HepG2 (cell line): ENCODE results near the gene PERCC1. TPM values are rescaled to one million over a fixed set of nuclear protein-coding genes. Genes with fewer than 3 reads are reported as not detected.

Experiments
- ADNP ChIP-seq: sonication (generic); formaldehyde crosslinking; IDR thresholded peaks from 2 replicates; pipeline ENCODE4 v1.4.0; 2020; ENCODE audit warnings: missing genetic modification reagents
- ATF1 ChIP-seq: IDR thresholded peaks from 2 replicates; pipeline ENCODE4 v1.6.1; 2016; ENCODE audit warnings: mild to moderate bottlenecking, control low read depth
- BCL6 ChIP-seq: IDR thresholded peaks from 2 replicates; pipeline ENCODE4 v1.6.1; 2016; ENCODE audit warnings: missing genetic modification reagents, missing compliant biosample characterization
- CBFB ChIP-seq: sonication (generic); formaldehyde crosslinking; IDR thresholded peaks from 2 replicates; pipeline ENCODE4 v1.4.0; 2020; ENCODE audit warnings: missing genetic modification reagents
- ESRRA ChIP-seq: sonication (generic); formaldehyde crosslinking; IDR thresholded peaks from 2 replicates; pipeline ENCODE4 v1.5.1; 2020; ENCODE audit warnings: mild to moderate bottlenecking, low read depth, missing genetic modification reagents
- GRHL1 ChIP-seq: sonication (generic); formaldehyde crosslinking; conservative IDR thresholded peaks from 2 replicates; pipeline ENCODE4 v1.8.0; 2022; ENCODE audit warnings: missing genetic modification reagents
- HNRNPUL1 ChIP-seq: fragments of 200-400 bp; formaldehyde crosslinking; IDR thresholded peaks from 2 replicates; pipeline ENCODE4 v1.6.1; 2017; ENCODE audit warnings: low read depth, mild to moderate bottlenecking, low read length, moderate library complexity
- MXI1 ChIP-seq: IDR thresholded peaks from 3 replicates; pipeline ENCODE4 v1.6.1; 2012; ENCODE audit warnings: low read depth, low read length, inconsistent platforms, borderline replicate concordance
- NFE2L2 ChIP-seq: fragments of 150-350 bp; IDR thresholded peaks from 2 replicates; pipeline ENCODE4 v1.6.1; 2014; ENCODE audit warnings: low read length
- POLR2AphosphoS2 ChIP-seq: IDR thresholded peaks from 2 replicates; pipeline ENCODE4 v1.6.1; 2011; ENCODE audit warnings: low read depth, low read length, improper control_type of control experiment
- RARG ChIP-seq: sonication (generic); formaldehyde crosslinking; IDR thresholded peaks from 2 replicates; pipeline ENCODE4 v1.4.0; 2020; ENCODE audit warnings: low read depth, mild to moderate bottlenecking, missing genetic modification reagents
- TRIM22 ChIP-seq: fragments of 450-650 bp; IDR thresholded peaks from 2 replicates; pipeline ENCODE4 v1.6.1; 2017
- ZFP82 ChIP-seq: sonication (generic); formaldehyde crosslinking; IDR thresholded peaks from 2 replicates; pipeline ENCODE4 v1.5.1; 2020; ENCODE audit warnings: mild to moderate bottlenecking, missing genetic modification reagents, borderline replicate concordance
- ZNF484 ChIP-seq: sonication (generic); formaldehyde crosslinking; IDR thresholded peaks from 2 replicates; pipeline ENCODE4 v1.5.1; 2020; ENCODE audit warnings: mild to moderate bottlenecking, low read depth, missing genetic modification reagents, borderline replicate concordance
- ZNF570 ChIP-seq: sonication (generic); formaldehyde crosslinking; IDR thresholded peaks from 2 replicates; pipeline ENCODE4 v1.4.0; 2020; ENCODE audit warnings: mild to moderate bottlenecking, missing genetic modification reagents, borderline replicate concordance
- ZNF749 ChIP-seq: sonication (generic); formaldehyde crosslinking; IDR thresholded peaks from 2 replicates; pipeline ENCODE4 v1.8.0; 2022; ENCODE audit warnings: mild to moderate bottlenecking, missing genetic modification reagents, moderate library complexity, borderline replicate concordance
- ZNF761 ChIP-seq: sonication (generic); formaldehyde crosslinking; conservative IDR thresholded peaks from 2 replicates; pipeline ENCODE4 v1.4.0; 2020; ENCODE audit warnings: mild to moderate bottlenecking, missing genetic modification reagents
- polyA plus RNA-seq, 8 experiments: library from polyadenylated mRNA; depleted of rRNA in 3 of 8; stranded (reverse) in 7 of 8; unstranded in 1 of 8; fragments of >200 nt; fragmentation: Illumina TruSeq in 4 of 8; extraction: Trizol in 4 of 8; gene quantifications; 2 replicates each; pipeline versions ENCODE4 v1.2.1 to v1.2.3, GENCODE V29; 2011 to 2016; ENCODE audit warnings: low read depth in 4 of 8, missing spikeins in 1 of 8, mixed read lengths in 1 of 8; ENCODE audit not compliant: insufficient read depth in 1 of 8
- total RNA-seq, 5 experiments: library from RNA; depleted of rRNA; stranded (reverse); fragments of >200 nt; fragmentation: Illumina TruSeq; extraction: Trizol; gene quantifications; 2 replicates each; pipeline ENCODE4 v1.2.3, GENCODE V29; 2016; ENCODE audit warnings: low read depth in 1 of 5
- TF ChIP-seq, protein P1 (sequence below): sonication (generic); formaldehyde crosslinking; IDR thresholded peaks from 2 replicates; pipeline ENCODE4 v1.5.1; 2020; ENCODE audit warnings: mild to moderate bottlenecking, missing genetic modification reagents, borderline replicate concordance
- TF ChIP-seq, protein P2 (sequence below), 2 experiments: sonication (generic) in 1 of 2; formaldehyde crosslinking in 1 of 2; IDR thresholded peaks; 2 replicates each; pipeline versions ENCODE4 v1.6.1 to v1.9.0; 2014 to 2022; ENCODE audit warnings: antibody characterized with exemption in 1 of 2, borderline replicate concordance in 1 of 2, inconsistent platforms in 1 of 2, low read depth in 1 of 2, missing genetic modification reagents in 1 of 2

PERCC1 gene
- total and polyA plus RNA-seq, 2 of the 13 experiments (the other 11 are each of a cell fraction or from before 2014, with no cell fraction given) = 0.15 TPM; not detected in 1

DNA sequence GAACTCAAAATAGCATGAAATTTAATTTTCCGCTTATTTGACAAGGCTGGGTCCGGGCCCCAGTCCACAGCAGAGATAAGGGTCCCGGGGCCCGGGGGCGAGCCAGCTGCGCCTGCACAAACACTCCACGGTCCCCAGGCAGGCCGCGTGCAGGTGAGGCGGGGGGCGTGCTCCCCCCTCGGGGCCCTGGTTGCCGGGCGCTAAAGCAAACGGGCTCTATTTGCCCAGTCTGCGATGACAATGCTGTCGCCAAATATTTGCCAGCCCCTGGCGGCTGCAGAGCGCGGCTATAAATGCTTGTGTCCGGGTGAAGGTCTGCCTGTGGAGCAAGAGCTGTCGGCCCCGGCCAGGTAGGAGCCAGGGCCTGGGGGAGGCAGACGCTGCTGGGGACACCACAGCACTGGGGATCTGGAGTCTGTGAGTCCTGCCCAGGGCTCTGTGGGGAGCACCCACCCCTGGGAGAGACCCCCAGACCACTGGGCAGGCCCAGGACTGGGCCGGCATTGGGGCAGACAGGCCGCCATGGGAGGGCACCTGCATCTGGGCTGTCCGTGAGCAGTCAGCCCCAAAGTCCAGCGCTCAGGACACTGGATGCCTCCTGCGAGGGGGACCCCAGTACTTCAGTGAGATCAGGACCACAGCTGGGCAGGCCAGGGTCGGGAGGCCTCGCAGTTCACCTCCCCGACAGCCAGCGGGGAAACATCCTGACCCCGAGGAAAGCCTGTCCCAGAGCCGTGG is at the start of gene PERCC1 (continued):
- TF ChIP-seq ATF1 (CRISPR knock-in tag) (no peak), NFE2L2 (no peak), ZNF761 (CRISPR knock-in tag) (peak; percentile 79; the same call in 1 of the 2 replicates), POLR2AphosphoS2 (no peak), ZNF570 (CRISPR knock-in tag) (no peak), ZNF484 (CRISPR knock-in tag) (no peak), MXI1 (no peak), ZFP82 (CRISPR knock-in tag) (no peak), HNRNPUL1 (no peak), ESRRA (CRISPR knock-in tag) (no peak), ADNP (CRISPR knock-in tag) (no peak), ZNF749 (CRISPR knock-in tag) (no peak), BCL6 (CRISPR knock-in tag) (peak; percentile 89), TRIM22 (no peak), GRHL1 (CRISPR knock-in tag) (no peak), RARG (CRISPR knock-in tag) (no peak), CBFB (CRISPR knock-in tag) (0 out of 2 replicates have a peak, but pooled peaks have one; percentile 39)
- TF ChIP-seq, protein P1, sequence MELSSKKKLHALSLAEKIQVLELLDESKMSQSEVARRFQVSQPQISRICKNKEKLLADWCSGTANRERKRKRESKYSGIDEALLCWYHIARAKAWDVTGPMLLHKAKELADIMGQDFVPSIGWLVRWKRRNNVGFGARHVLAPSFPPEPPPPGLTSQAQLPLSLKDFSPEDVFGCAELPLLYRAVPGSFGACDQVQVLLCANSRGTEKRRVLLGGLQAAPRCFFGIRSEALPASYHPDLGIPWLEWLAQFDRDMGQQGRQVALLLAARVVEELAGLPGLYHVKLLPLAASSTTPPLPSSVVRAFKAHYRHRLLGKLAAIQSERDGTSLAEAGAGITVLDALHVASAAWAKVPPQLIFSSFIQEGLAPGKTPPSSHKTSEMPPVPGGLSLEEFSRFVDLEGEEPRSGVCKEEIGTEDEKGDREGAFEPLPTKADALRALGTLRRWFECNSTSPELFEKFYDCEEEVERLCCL (CRISPR knock-in tag) = no peak
- TF ChIP-seq, protein P2, sequence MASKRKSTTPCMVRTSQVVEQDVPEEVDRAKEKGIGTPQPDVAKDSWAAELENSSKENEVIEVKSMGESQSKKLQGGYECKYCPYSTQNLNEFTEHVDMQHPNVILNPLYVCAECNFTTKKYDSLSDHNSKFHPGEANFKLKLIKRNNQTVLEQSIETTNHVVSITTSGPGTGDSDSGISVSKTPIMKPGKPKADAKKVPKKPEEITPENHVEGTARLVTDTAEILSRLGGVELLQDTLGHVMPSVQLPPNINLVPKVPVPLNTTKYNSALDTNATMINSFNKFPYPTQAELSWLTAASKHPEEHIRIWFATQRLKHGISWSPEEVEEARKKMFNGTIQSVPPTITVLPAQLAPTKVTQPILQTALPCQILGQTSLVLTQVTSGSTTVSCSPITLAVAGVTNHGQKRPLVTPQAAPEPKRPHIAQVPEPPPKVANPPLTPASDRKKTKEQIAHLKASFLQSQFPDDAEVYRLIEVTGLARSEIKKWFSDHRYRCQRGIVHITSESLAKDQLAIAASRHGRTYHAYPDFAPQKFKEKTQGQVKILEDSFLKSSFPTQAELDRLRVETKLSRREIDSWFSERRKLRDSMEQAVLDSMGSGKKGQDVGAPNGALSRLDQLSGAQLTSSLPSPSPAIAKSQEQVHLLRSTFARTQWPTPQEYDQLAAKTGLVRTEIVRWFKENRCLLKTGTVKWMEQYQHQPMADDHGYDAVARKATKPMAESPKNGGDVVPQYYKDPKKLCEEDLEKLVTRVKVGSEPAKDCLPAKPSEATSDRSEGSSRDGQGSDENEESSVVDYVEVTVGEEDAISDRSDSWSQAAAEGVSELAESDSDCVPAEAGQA (IDR thresholded peaks at IDR 0.05; ENCODE audit: low read depth) = no peak
- TF ChIP-seq, protein P2 (CRISPR knock-in tag; IDR thresholded peaks at IDR 0.05; ENCODE audit: borderline replicate concordance) = no peak
